GM10266 (cell line): ENCODE measurements around the gene TPGS1.

ENCODE experiments used
- DNase-seq: peaks from one replicate; pipeline ENCODE4 v3.0.0; 2012; ENCODE audit errors: extremely low spot score
- CTCF ChIP-seq: IDR thresholded peaks from 2 replicates; pipeline ENCODE4 v1.5.1; 2012; ENCODE audit warnings: mild to moderate bottlenecking, low read depth; ENCODE audit not compliant: control insufficient read depth, insufficient read depth; ENCODE audit errors: missing control alignments

Gene TPGS1

GRCh38 chr19:507286-508203 lies at the start of gene TPGS1:
Gene TPGS1, plus strand, starts transcription at chr19:507497. Its CDS starts 10 bp downstream, at chr19:507507.
- peak; percentile 86 for DNase-seq
- no peak for TF ChIP-seq CTCF

GRCh38 chr19:457636-458035 lies 49.7 kb upstream of the TPGS1 start:
- DNase-seq: no peak
- TF ChIP-seq CTCF: no peak

GRCh38 chr19:458091-459042 lies 48.9 kb upstream of the TPGS1 start:
- DNase-seq: no peak
- no peak for TF ChIP-seq CTCF

GRCh38 chr19:459724-460511 lies 47.4 kb upstream of the TPGS1 start:
- no peak for DNase-seq
- no peak for TF ChIP-seq CTCF

GRCh38 chr19:460877-461720 lies 46.2 kb upstream of the TPGS1 start, which contains the start of gene SHC2:
Gene SHC2, minus strand, starts transcription at chr19:461033. Its CDS starts 37 bp downstream, at chr19:460996.
- no peak for DNase-seq
- no peak for TF ChIP-seq CTCF
